Muscle of arm (tissue), 12 donors: ENCODE results near the gene HABP2. TPM values are rescaled to one million over a fixed set of nuclear protein-coding genes. Genes with fewer than 3 reads are reported as not detected.

Experiments
- DNase-seq: peaks from one replicate; pipeline ENCODE4 v3.0.0-alpha.2; 2013
- polyA plus RNA-seq, 12 donors: library from polyadenylated mRNA; unstranded; fragments of 120-200 nt; gene quantifications; one replicate each; pipeline ENCODE4 v1.2.1, GENCODE V29; 2013; ENCODE audit not compliant: insufficient read length in 12 of 12

Gene HABP2
- polyA plus RNA-seq, 12 donors = 0.05 to 1.2 (median 0.13) TPM; not detected in 3

- DNase-seq = no peak
These were observed 4.6 kb downstream of the HABP2 start for GRCh38 chr10:113557424-113557862.

GRCh38 chr10:113557903-113558321 lies 5.1 kb downstream of the HABP2 start:
- no peak for DNase-seq

GRCh38 chr10:113560071-113560470 lies 7.2 kb downstream of the HABP2 start:
- no peak for DNase-seq

- DNase-seq = no peak
These were observed 8.4 kb downstream of the HABP2 start for GRCh38 chr10:113561214-113561613.

GRCh38 chr10:113562069-113562468 lies 9.2 kb downstream of the HABP2 start:
- no peak for DNase-seq

GRCh38 chr10:113562704-113563103 lies 9.9 kb downstream of the HABP2 start:
- no peak for DNase-seq

GRCh38 chr10:113563306-113564088 lies 10.6 kb downstream of the HABP2 start:
- peak; percentile 88 for DNase-seq

GRCh38 chr10:113565364-113565763 lies 12.5 kb downstream of the HABP2 start:
- DNase-seq = no peak

- no peak for DNase-seq
These were observed 14.0 kb downstream of the HABP2 start for GRCh38 chr10:113566888-113567287.

GRCh38 chr10:113569576-113569975 lies 16.7 kb downstream of the HABP2 start:
- peak; percentile 35 for DNase-seq

- DNase-seq = no peak
These were observed 19.9 kb downstream of the HABP2 start for GRCh38 chr10:113572520-113573290.

GRCh38 chr10:113573368-113573767 lies 20.5 kb downstream of the HABP2 start:
- no peak for DNase-seq

GRCh38 chr10:113576852-113577251 lies 24.0 kb downstream of the HABP2 start:
- DNase-seq = peak; percentile 53

GRCh38 chr10:113578773-113579172 lies 25.9 kb downstream of the HABP2 start:
- DNase-seq = no peak

- DNase-seq = no peak
These were observed 28.2 kb downstream of the HABP2 start for GRCh38 chr10:113581092-113581491.

- DNase-seq = no peak
These were observed 30.7 kb downstream of the HABP2 start for GRCh38 chr10:113583571-113583970.

GRCh38 chr10:113585949-113586348 lies 33.1 kb downstream of the HABP2 start:
- no peak for DNase-seq

GRCh38 chr10:113589201-113589770 lies 36.4 kb downstream of the HABP2 start:
- DNase-seq = no peak

GRCh38 chr10:113590581-113590980 lies 37.7 kb downstream of the HABP2 start:
- no peak for DNase-seq

GRCh38 chr10:113592380-113592779 lies 39.5 kb downstream of the HABP2 start:
- no peak for DNase-seq

- no peak for DNase-seq
These were observed 41.8 kb downstream of the HABP2 start for GRCh38 chr10:113594652-113595051.

- DNase-seq = no peak
These were observed 47.7 kb downstream of the HABP2 start for GRCh38 chr10:113600569-113600968.
